Left forelimb (tissue), 1 donor: ENCODE results near the gene TMEM127.
"Not testable (repeated sequence)": the region's sequence is repeated elsewhere in the genome, so short reads cannot be mapped to it uniquely, and the experiment has no call there.

ENCODE experiments used
- DNase-seq: peaks from one replicate; pipeline ENCODE4 v3.0.0-alpha.2; 2018; ENCODE audit warnings: low spot score

Gene TMEM127

GRCh38 chr2:96264086-96264485, 1.7 kb downstream of the TMEM127 start:
- no peak for DNase-seq

GRCh38 chr2:96262306-96262705, 3.5 kb downstream of the TMEM127 start:
- DNase-seq, result no peak

- DNase-seq, result no peak
These were observed 4.3 kb downstream of the TMEM127 start for GRCh38 chr2:96261328-96262003.

GRCh38 chr2:96260387-96261260, 5.2 kb downstream of the TMEM127 start:
- DNase-seq, result no peak

- DNase-seq, result no peak
These were observed 6.3 kb downstream of the TMEM127 start for GRCh38 chr2:96259497-96259921.

- DNase-seq, result no peak
These were observed 7.4 kb downstream of the TMEM127 start for GRCh38 chr2:96258166-96259022.

GRCh38 chr2:96257744-96258143, 8.1 kb downstream of the TMEM127 start:
- not testable (repeated sequence) for DNase-seq

GRCh38 chr2:96256611-96257113, 9.1 kb downstream of the TMEM127 start:
- no peak for DNase-seq

GRCh38 chr2:96254571-96254970, 11.2 kb downstream of the TMEM127 start:
- no peak for DNase-seq

- DNase-seq, result no peak
These were observed 12.8 kb downstream of the TMEM127 start for GRCh38 chr2:96253006-96253405.

- DNase-seq, result no peak
These were observed 13.3 kb downstream of the TMEM127 start for GRCh38 chr2:96252526-96252925.

- no peak for DNase-seq
These were observed 14.0 kb downstream of the TMEM127 start for GRCh38 chr2:96251721-96252292.

GRCh38 chr2:96250188-96250587, 15.6 kb downstream of the TMEM127 start:
- DNase-seq, result no peak

GRCh38 chr2:96249654-96250053, 16.1 kb downstream of the TMEM127 start:
- DNase-seq, result no peak

- no peak for DNase-seq
These were observed 17.2 kb downstream of the TMEM127 start for GRCh38 chr2:96248624-96249023.

- no peak for DNase-seq
These were observed 17.9 kb downstream of the TMEM127 start for GRCh38 chr2:96247896-96248295.

- DNase-seq, result no peak
These were observed 18.8 kb downstream of the TMEM127 start for GRCh38 chr2:96247009-96247408.

GRCh38 chr2:96245609-96246390, 20.0 kb downstream of the TMEM127 start:
- DNase-seq, result no peak

GRCh38 chr2:96243843-96244242, 22.0 kb downstream of the TMEM127 start:
- DNase-seq, result no peak

GRCh38 chr2:96241900-96242611, 23.7 kb downstream of the TMEM127 start:
- no peak for DNase-seq
